GM20431 (cell line): ENCODE data around the gene LINS1.
"Not testable (repeated sequence)": the region's sequence is repeated elsewhere in the genome, so short reads cannot be mapped to it uniquely, and the experiment has no call there.

Source experiments
- in situ Hi-C: fragments of 300-500 bp; cut with MseI, MboI; formaldehyde crosslinking; loops from one replicate; pipeline ENCODE4 v1.15.0; 2020; ENCODE audit warnings: low sequenced_read_pairs; ENCODE audit not compliant: unreplicated experiment

The LINS1 gene

DNA sequence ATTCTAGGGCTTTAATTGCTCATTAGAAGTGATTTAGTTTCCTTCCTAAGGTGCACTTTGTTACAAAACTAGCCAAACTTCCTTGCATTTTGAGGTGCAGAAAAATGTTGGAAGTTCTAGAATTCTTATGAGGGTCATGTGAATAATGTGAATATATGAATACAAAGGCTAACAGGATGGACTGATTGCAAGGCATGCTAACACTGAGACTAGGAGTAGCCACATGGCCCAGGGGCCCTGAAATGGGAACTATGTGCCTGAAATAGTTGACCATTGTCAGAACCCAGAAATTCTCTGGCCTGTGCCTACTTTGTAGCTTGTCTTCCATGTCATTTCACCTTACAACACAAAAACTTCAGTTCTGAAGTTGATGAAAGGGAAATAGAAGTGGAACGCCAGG lies 11.2 kb upstream of the LINS1 start:
- in situ Hi-C loops, result no loop called here

DNA sequence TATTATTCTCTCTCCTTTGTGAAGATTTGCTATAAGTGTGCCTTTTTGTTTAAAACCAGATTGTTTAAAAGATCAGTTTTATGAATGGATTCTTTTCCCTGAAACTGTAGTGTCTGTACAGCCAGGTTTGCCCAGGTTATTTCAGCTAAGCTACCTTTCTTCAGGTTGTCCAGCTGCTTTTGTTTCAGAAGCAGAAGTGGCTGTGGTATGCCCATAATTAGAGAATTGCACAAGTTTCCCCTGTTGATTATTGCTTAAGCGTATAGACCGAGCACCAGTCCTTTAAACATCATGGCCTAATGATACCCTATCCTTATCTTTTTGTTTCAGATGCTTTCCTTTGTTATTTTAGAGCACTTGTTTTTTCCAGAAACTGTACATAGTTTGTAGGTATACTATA lies 10.6 kb upstream of the LINS1 start:
- in situ Hi-C loops, result no loop called here

DNA sequence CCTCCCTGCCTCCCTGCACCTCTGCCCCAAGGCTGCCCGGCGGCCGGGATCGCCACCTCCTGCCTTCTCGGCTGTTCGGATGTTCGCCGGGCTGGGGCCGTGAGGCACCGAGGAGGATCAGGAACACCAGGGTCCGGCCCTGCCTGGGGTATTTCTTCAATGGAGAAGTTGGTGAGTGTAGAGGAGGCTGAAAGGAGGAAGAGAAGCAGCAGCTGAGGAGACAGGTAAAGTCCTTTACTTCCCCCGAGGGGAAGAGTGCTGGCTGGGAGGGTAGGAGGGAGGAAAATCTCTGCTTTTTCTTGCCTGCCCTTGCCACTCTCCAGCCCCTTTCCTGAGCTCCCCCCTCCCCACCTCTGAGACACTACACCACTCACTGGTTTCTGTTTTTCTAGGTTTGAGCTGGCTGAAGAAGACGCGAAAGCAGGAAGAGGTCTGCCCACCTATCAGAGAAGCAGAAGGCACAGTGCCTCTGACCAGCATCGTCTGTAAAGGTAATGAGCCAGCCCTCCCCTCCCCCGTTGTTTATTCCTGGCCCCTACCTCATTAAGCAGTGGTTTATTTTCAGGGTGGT lies 924 bp upstream of the LINS1 start:
- in situ Hi-C loops, result no loop called here

DNA sequence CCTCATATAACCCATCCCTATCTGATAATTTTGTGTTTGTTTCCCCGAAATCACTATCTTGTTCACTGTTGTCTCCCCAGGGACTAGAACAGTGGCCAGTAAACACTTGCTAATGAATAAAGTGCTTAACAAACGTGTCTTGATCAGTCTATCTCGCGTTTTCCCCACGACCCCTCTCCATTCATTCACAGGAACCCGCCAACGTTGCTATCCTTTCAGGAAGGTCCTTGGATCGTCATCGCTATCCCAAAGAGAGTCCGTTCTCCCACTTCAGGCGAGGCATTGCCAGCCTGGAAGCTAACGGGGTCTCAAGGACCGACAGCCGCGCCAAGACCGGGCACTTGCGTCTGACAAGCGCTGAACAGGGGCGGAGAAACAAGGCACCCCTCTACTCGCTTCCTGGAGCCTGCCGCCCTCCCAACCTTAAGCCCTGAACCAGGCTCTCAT lies 344 bp downstream of the LINS1 start:
- in situ Hi-C loops, result no loop called here

DNA sequence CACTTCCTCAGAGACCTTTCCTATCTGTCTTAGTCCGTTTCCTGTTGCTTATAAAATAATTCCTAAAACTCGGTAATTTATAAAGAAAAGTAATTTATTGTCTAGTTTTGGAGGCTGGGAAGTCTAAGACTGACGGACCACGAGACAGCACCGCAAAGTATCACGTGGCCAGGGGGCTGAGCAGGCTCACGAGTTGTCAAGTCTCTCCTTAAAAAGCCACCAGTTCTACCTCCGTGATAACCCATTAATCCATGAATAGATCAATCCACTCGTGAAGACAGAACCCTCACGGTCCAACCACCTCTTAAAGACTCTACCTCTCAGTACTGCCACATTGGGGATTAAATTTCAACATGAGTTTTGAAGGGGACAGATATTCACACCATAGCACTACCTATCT lies 821 bp downstream of the LINS1 start:
- in situ Hi-C loops, result no loop called here

DNA sequence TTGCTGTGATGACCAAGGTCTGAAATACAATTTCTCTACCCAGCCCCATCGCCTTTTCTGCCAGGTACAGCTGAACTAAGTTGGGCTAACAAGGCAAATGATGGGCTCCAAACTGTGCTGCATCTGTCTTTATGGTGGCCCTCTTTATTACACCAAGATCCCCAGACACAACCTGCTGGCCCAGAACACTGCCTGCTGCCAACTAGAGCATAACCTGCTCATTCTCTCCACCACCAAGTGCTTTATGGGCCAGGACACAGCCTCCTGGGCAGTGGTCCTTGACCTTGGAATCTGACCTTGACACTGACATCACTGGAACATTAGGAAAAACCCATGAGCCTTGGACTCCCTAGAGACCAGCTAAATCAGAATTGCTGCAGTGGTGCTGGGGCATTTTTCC lies 3.3 kb downstream of the LINS1 start:
- in situ Hi-C loops, result no loop called here

DNA sequence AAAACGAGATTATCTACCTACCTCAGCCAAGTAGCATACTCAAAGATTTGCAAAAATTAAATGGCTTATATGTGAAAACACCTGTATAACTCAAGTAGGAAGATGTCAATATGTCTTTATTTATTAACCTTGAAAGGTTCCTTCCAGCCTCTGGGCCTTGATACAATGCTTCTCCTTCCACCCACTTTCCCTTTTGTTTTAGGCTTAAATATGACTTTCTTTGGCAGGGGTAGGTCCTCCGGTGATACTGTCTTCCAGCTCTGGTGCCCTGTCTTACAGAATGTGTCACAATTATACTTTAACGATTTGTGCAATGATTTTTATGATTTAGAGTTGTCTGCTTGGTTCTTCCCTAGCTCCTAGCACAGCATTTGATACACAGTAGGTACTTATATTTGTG lies 4.1 kb downstream of the LINS1 start:
- in situ Hi-C loops, result no loop called here

DNA sequence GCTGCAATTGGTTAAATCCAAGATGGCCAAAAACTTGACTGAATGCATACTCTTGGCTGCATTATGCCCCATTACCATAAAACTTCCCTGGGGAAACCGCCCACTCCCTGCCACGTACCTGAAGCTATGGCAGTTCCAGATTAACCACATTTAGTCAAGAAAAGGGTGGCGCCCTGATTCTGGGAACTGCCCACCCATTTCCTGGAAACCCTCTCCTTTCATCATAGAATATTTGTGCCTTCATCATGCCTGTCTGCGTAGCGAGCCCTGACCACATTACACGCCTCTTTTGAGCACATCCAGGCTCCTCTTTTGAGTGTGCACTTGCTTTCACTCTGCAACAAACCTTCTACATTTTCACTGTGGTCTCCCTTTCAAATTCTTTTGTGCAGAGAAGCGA lies 5.2 kb downstream of the LINS1 start:
- in situ Hi-C loops, result no loop called here

DNA sequence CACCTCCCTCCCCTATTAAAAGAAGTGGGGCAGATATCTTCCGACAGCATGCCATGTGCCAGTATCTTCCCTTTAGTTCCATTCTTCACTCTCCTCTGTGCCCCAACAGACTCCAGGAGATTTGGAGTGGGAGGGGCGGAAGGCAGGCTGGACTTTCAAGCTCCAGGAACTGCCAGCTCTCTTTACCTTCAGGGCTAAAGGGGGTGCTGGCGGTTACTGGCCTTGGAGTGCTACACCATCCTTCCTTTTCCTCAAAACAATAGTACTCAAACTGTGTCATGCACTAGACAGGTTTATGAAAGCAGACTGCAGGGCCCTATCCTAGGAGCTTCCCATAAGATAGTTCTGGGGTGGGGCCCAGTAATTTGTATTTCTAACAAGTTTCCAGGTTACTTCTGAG lies 6.0 kb downstream of the LINS1 start:
- in situ Hi-C loops, result no loop called here

DNA sequence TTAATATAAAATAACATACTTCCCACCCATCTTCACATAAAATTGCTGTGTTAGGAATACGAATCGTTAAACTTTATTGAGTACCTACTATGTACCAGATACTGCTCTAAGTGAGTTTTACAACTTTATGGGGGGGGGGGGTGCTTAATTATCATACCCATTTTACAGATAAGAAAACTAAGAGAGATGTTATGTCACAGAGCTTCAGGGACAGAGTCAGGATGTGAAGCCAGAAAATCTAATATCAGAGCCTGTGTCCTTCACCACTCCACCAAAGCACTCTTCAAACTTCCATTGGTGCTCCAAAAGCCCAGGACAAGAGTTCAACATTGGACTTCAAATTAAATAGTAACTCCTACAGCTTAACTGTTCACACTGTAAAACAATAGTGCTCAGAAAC lies 8.6 kb downstream of the LINS1 start:
- in situ Hi-C loops, result no loop called here

DNA sequence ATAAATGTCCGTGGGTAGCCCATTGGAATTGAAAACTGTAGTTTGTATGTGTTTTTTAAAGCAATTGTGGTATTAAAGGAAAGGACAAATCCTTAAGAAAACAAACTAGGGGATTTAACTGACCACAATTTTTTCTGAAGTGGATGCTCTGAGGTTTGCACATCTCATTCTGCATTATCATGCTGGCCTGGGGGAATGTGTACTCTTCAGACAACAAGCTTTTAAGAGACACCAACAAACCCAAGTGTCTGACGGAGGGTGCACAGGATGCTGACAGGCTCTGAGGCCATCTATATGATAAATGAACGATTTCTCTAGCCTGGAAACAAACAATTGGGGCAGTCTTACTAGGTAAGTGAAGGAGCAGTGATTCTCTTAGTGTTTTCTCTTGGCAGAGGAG lies 9.1 kb downstream of the LINS1 start:
- in situ Hi-C loops, result no loop called here

DNA sequence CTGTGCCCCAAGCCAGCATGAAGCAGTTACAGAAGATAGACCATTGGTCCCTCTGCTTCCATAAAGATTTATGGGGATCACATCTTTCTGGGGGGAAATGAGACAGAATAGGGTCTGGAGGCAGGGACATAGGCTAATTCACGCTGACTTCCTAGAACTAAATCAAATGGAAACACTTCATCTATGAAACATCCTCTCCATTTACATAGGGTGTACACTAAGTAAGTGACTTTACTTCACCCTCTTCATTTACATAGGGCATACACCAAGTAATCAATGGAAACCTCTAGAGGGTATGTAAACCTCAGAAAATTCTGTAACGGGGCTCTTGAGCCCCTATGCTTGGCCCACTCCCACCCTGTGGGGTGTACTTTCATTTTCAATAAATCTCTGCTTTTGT lies 10.1 kb downstream of the LINS1 start:
- in situ Hi-C loops, result no loop called here

DNA sequence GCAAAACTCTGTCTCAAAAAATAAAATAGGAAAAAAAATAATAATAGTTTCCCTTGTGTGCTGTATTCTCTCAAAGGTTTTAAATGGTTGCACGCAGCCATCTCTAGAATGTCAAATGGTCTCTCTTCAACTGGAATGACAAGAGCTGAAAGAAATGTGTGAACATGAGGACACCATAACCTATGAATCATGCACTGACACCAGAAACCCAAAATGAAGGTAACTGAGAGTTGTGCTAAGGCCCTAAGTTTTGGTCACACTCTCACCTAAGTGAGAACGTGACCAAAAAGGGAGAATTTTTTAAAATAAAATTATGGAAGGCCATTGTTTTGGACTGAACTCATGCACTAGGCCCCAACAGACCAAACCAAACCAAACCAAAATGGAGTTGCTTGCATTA lies 10.8 kb downstream of the LINS1 start:
- in situ Hi-C loops, result not testable (repeated sequence)

DNA sequence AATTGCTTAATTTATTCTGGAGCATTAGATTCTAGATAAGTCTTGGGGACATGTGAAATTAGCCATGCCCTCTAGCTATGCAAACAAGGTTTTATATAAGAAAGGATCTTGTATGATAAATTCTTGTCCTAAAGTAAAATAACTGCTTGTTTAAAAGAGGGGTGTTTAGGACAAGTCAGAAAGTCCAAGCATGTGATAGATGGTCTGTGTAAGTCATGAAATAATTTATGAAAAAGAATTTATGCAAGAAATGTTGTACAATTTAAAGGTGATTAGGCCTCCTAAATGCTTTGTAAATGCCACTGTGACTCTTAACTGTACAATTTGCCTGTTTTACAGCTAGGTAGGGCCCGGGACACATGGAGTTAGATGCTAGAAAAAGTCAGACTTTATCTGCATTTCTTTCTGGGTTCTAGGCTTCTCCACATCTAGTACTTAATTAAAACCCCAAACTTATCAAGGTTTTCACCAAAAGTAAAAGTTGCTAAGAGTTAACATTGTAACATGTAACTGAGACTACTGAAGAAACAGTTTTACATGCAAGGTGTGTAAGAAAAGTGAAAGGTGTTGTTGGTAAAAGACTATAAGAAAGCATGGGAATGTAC lies 13.2 kb downstream of the LINS1 start:
- in situ Hi-C loops, result no loop called here

DNA sequence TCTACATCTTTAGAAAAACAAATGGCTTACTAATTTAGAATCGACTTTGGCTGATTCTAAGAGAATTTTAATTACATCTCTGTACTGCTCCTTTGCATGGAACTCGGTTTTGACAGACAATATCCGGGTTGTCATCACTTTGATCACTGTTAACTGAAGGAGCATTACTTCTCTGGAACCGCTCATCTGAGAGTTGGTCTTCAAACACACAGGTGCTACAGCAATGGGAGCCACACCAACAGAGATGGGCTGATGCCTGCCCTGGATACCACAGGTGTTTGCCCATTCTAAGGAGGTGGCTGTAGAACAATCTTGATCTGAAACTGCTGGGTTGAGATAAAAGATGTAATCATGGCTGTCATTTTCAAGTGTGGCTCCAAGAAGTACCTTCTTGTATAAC lies 21.6 kb downstream of the LINS1 start:
- in situ Hi-C loops, result no loop called here

DNA sequence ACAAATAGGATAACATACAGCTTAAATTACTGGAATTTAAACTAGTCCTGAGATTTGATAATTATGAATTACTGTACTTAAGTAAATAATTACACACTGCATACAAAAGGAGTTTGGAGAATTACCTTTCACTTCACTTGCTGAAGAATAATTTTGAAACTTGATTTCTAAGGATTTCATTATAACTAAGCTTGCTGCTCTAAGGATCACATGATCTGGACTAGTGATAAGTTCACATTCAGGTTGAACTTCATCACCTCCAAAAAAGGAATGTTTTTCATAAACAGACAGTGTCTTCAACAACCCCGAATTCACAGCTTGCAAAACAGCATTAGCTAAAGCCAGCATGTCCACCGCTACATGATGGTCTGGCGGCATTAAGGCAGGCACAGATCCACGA lies 28.5 kb downstream of the LINS1 start:
- in situ Hi-C loops, result no loop called here

DNA sequence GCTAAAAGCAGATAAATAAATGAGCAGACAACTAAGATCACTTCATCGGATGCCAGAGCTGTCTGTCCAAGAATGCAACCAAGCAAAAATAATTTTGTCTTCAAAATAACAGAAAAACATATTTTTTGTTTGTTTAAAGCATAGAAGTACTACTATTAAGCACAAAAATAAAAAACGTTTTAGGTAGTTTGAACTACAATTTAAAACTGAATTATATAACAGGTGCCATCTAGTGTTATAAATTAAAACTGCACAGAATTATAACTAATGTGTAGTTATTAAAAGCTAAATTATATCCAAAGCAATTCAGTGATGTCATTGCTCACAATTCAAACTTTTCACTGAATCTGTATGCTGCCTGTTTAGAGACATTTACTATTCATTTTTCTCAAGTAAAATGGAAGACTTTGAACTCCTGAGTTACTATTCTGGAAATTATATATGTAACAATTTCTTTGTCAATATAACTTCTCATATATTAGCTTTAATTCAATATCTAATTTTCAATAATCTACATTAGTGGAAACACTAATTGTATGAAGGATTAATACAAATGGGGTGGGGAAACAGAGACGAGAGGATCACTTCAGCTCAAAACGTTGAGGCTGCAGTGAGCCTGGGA lies 29.5 kb downstream of the LINS1 start:
- in situ Hi-C loops, result no loop called here

DNA sequence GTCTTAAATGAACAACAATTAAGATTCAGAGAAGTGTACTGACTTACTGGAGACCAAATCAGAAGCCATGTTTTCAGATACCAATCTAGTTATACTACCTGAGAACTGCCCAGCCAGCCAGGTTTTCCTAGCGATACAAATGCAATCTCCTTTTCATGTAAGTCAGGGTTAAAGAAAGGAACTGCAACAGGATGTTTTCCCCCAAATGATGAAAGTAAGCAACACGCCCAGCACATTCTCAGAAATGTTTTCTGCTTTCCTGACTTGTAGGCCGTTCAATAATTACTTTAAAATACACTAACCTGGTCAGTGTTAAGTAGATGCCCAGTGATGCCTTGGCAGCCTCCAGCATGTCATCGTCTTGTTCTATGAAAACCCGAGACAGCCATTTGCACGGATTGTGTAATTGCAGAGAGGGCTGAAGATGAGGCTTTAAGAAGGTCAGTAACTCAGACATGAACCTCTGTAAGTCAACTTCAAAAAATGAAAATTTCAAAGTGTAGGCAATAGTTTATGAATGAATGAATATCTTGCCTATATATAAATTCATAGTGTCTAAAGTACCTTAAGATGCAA lies 30.3 kb downstream of the LINS1 start:
- in situ Hi-C loops, result no loop called here

DNA sequence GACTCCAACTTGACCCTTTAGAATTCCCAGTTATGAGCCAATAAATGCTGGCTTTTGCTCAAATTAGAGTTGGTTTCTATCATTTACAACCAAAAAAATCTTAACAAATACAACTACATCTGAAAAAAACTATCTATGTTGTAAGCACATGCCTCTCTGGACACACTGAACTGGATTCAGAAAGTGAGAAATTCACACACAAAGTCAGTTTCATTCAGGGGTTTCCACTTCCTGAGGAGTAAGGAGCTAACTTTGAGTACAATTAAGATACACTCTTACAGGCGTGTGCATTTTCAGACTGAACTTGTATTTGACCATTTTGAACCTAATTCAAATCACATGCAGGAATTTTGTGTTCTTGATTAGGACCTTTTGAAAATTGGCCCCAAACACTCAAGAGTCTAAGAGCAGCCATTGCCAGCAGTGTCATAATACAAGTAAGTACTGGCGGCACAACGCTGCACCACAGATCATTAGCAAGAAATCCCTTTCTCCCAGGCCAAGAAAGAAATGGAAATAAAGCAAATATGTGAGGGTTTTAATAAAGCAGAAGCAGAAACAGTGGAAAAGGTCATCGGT lies 31.2 kb downstream of the LINS1 start:
- in situ Hi-C loops, result no loop called here

DNA sequence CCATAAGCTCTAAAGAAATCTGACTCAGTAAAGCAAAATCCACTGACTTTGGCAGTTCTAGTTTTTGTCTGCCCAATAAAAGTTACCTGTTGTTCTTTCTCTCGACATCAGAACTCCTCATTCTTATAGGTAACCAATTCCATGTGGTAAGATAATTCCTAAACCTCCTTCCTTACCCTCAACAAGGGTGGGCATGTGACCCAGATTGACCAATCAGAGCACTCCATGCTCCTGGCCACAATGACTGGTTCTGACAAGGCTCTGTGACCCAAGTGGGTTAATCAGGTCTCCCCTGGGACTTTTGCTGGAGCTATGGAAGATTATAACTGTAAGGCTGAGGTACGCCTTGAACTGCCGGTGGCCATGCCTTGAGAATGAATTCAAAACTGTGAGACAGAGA lies 31.7 kb downstream of the LINS1 start:
- in situ Hi-C loops, result no loop called here

DNA sequence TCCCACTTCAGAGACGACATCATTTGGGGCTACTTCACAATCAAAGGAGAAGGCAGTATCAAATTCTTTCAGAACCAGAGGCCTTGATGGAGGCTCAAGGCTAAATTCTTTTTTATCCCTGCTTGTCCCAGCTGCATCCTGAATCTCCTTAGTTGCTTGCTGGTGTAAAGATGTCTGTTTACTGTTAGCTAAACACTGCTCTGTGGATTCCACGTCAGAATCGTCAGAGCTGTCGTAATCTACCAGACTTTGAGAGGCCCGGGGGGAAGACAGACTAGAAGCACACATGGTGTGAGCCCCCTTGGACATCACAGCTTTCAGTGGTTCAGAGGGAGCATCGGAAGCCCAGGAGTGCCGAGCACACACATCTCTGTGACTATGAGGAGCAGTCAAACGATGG lies 32.6 kb downstream of the LINS1 start:
- in situ Hi-C loops, result no loop called here
